ENCODE data around the gene AGFG1. TPM values are rescaled to one million over a fixed set of nuclear protein-coding genes. Genes with fewer than 3 reads are reported as not detected.

Gene AGFG1
- total RNA-seq, 1 donor from 2014 or later, result 25.5 TPM

DNA sequence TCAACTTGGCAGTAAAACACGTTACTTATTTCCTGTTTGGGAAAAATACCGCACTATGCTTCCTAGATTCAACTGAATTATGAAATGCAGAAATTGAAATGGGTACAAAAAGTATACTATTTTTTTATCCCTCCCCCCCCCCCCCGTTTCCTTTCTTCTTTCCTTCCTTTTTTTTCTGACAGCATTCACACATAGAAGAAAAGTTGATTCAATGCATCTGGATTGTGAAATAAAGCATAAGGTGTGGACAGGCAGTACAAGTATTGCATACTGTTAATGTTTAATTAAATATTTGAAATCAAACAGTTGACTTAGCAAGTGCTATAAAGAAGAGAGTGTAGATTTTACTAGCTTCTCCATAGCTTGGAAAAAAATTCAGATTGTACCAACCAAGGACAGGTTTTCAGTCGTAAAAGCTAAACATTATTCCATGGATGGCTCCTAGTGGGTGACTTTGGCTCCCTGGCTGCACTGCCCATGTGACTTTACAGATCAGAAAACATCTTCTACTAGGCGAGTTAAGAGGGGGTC, 21.6 kb upstream of the AGFG1 start:
- H3K27me3 ChIP-seq, result no peaks in the 10 kb centered on the region
- H3K9me3 ChIP-seq, result no peaks in the 10 kb centered on the region
- DNase-seq (ENCODE audit: low spot score in 2 of 2), result no peak
- no peaks in the 10 kb centered on the region for H3K4me1 ChIP-seq
- TF ChIP-seq, protein P1, sequence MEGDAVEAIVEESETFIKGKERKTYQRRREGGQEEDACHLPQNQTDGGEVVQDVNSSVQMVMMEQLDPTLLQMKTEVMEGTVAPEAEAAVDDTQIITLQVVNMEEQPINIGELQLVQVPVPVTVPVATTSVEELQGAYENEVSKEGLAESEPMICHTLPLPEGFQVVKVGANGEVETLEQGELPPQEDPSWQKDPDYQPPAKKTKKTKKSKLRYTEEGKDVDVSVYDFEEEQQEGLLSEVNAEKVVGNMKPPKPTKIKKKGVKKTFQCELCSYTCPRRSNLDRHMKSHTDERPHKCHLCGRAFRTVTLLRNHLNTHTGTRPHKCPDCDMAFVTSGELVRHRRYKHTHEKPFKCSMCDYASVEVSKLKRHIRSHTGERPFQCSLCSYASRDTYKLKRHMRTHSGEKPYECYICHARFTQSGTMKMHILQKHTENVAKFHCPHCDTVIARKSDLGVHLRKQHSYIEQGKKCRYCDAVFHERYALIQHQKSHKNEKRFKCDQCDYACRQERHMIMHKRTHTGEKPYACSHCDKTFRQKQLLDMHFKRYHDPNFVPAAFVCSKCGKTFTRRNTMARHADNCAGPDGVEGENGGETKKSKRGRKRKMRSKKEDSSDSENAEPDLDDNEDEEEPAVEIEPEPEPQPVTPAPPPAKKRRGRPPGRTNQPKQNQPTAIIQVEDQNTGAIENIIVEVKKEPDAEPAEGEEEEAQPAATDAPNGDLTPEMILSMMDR (IDR thresholded peaks at IDR 0.05), result no peak
- H3K36me3 ChIP-seq, result no peaks in the 10 kb centered on the region
- intact Hi-C loops (cut with DNase I), result no loop called here
- no peak overlapping the region for H3K27ac ChIP-seq
- no peak overlapping the region for H3K4me3 ChIP-seq

DNA sequence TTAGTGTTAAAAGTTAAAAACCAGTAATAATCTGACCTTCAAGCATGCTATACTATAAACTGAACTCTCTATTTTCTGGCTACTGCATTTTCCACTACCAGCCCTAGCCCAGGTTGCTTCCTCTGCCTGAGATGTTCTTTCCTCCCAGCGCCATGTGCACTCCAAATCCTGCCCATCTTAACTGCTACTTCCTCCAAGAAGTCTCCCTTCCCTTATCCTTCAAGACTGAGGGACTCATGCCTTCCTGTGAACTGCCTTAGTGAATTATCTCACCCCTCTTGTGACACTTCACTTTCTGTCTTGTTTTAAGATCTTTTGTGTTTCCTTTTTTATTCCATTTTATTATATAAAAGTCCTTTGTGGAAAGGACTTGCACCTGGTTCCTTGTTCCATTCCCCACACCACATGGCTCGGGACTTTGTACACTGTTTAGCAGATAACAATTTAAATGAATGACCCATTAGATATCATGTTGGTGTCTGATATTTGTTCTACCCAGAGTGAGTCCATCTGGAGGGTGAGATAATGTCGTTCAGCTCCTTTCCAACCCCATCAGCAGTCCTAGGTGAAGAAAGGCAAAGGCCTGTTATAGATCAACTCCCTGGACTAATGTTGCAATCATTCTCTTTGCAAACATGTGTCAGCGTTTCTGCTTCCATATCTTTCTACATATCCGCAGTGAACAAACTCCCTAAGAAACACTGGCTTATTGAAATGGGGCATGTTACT, 20.9 kb upstream of the AGFG1 start:
- Histone ChIP-seq H3K4me3 (no peak overlapping the region), H3K4me1 (no peaks in the 10 kb centered on the region), H3K27me3 (no peaks in the 10 kb centered on the region), H3K27ac (no peak overlapping the region), H3K36me3 (no peaks in the 10 kb centered on the region), H3K9me3 (no peaks in the 10 kb centered on the region)
- intact Hi-C loops (cut with DNase I), result no loop called here
- TF ChIP-seq, protein P1 (IDR thresholded peaks at IDR 0.05), result no peak
- DNase-seq (ENCODE audit: low spot score in 2 of 2), result no peak

DNA sequence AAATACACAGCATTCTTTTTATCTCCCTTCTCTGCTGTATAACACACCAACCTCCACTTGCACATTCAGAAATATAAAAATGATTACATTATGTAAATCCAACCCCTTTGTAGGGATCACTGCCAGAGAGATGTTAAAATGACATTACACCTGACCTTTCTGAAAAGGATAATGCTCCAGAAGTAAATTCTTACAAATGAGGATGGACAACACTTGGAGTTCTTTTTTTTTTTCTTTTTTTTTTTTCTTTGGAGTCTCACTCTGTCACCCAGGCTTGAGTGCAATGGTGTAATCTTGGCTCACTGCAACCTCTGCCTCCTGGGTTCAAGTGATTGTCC, 20.3 kb upstream of the AGFG1 start:
- Histone ChIP-seq H3K4me3 (no peak overlapping the region), H3K4me1 (no peaks in the 10 kb centered on the region), H3K36me3 (no peaks in the 10 kb centered on the region), H3K9me3 (no peaks in the 10 kb centered on the region), H3K27ac (no peak overlapping the region), H3K27me3 (no peaks in the 10 kb centered on the region)
- TF ChIP-seq, protein P1 (IDR thresholded peaks at IDR 0.05), result no peak
- intact Hi-C loops (cut with DNase I), result no loop called here
- no peak for DNase-seq (ENCODE audit: low spot score in 2 of 2)

DNA sequence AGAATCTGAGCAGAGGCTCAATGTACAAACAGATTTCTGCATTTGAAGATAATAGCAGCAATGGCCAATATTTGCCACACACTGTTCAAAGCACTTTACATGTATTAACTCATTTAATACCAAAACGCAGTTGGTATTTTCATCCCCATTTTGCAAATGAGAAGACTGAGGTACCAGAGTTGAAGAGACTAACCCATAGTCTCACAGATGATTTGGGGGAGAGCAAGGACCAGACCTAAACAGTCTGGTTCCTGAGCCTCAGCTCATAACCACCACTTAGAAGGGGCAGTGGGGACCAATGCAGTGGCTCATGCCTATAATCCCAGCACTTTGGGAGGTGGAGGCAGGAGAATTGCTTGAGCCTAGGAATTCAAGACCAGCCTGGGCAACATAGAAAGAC, 18.1 kb upstream of the AGFG1 start:
- Histone ChIP-seq H3K9me3 (no peaks in the 10 kb centered on the region), H3K27ac (no peak overlapping the region), H3K27me3 (no peaks in the 10 kb centered on the region), H3K4me3 (no peak overlapping the region), H3K4me1 (no peaks in the 10 kb centered on the region), H3K36me3 (no peaks in the 10 kb centered on the region)
- intact Hi-C loops (cut with DNase I), result no loop called here
- DNase-seq (ENCODE audit: low spot score in 2 of 2), result no peak
- TF ChIP-seq, protein P1 (IDR thresholded peaks at IDR 0.05), result no peak

DNA sequence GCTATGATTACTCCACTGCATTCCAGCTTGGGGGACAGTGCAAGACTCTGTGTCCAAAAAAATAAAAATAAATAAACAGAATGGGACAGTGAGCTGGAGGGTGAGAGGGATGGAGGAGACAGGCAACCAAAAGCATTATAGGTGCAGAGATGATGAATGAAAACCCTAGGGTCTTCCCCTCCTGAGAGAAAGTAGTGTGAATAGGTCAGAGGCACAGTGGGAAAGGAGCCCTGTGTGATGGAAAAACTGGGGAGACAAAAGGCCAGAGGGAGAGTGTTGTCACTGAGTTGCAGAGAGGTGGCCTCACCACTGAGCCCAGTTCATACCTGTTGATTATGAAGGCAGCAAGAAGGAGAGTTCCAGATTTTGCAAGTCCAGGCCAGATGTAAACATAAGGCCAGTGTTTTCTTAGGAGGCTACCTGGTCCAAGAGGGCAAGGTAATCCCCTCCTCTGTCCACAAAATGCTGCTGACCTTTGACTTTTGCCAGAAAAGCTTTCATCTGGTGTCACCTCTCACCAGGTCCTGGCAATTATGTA, 17.6 kb upstream of the AGFG1 start:
- Histone ChIP-seq H3K36me3 (no peaks in the 10 kb centered on the region), H3K27ac (no peak overlapping the region), H3K4me3 (no peak overlapping the region), H3K27me3 (no peaks in the 10 kb centered on the region), H3K9me3 (no peaks in the 10 kb centered on the region), H3K4me1 (no peaks in the 10 kb centered on the region)
- TF ChIP-seq, protein P1 (IDR thresholded peaks at IDR 0.05), result no peak
- no peak for DNase-seq (ENCODE audit: low spot score in 2 of 2)
- intact Hi-C loops (cut with DNase I), result no loop called here

All from ascending aorta (tissue), 2 donors.